GM19468 (cell line): ENCODE measurements around the gene SELENOF.

Source experiments
- ATAC-seq: cut with Tn5 transposase; IDR thresholded peaks from one replicate; pipeline ENCODE4 v1.9.1; 2021; ENCODE audit warnings: mild to moderate bottlenecking, moderate library complexity, moderate number of reproducible peaks; ENCODE audit not compliant: unreplicated experiment; ENCODE audit errors: extremely low read depth

The SELENOF gene

DNA sequence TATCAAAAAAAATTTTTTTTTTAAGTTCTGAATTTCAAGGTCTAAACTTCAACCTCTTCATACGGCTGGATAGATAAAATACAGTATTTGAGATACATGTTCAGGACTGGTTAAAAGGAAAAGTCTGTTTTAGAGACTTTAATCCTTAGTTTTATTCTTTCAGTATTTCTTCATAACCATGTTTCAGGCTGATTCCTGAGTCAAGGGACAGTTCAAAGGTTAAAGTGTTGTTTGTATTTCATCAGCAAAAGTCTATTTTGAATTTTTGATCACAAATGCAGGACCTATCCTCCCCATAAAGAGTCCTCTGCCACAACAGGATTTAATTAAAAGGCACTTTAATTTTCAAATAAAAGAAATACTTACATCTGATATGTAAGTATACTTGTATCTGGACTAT is 53.5 kb downstream of the SELENOF start:
- no peak for ATAC-seq

DNA sequence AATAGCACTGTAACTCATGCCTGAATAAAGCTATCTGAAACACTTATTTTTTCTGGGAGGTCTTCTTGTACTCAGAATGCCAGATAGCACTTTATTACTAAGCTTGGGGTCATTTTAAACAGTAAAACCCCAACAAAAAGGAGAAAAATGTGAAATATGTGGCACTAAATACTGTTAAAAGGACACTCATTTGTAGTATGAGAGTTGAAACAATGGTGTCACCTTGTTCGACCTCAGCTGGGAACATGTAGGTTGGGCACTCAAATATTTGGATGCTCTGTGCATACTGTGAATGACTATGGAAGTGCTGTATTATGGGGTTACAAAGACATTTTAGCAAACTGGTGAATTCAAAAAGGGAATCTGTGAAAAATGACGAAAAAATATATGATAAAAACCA is 53.9 kb downstream of the SELENOF start:
- ATAC-seq = no peak

DNA sequence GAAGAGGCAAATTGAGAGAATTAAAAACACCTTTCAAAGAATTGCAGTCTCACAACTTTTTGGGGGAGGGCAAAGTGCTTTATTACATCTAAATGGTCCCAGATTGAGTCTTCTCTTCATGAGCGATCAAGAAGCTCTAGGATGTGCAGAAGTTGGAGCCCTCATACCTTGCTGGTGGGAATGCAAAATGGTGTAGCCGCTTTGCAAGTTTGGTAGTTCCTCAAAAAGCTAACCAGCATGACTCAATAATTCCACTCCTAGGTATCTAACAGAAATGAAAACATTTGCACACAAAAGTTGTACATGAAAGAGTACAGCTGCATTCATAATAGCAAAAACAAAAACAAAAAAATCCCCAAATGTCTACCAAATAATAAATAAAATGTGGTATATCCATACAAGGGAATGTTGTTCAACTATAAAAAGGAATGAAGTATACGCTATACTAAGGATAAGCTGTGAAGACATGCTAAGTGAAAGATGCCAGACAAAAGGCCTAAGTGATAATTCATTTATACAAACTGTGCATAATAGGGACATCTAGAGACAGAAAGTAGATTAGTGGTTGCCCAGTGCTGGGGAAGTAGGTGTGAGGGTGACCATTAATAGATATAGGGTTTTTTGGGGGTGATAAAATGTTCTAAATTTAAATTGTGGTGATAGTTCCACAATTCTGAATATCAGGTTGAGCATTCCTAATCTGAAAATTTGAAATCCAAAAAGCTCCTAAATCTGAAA is 55.2 kb downstream of the SELENOF start:
- ATAC-seq = no peak

DNA sequence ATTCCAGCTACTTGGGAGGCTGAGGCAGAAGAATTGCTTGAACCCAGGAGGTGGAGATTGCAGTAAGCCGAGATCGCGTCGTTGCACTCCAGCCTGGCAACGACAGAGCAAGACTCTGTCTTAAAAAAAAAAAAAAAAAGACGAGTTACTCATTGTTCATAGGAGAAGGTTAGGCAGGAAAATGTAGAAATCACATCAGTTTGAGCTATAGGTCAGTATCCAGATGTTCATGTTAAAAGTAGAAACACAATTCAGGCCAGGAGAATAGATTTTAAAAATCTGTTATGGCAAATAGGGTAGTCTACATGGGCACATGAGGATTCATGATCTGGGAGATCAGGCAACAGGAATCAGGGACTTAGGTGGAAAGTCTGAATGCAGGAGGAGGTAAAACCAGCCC is 57.7 kb downstream of the SELENOF start:
- no peak for ATAC-seq

DNA sequence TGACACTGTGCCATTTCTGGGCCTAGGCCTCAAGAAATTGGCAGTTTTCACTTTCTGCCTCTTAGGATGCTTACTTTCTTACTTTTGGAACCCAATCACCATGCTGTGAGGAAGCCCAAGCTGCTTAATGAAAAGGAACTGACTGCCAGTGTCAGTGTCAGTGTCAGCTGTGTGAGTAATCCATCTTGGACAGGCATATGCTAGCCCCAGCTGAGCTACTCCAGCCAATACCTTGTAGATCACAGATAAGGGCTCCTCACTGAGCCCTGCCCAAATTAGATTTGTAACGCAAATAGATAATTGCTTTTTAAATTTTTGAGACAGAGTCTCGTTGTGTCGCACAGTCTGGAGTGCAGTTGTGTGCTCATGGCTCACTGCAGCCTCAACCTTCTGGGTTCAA is 59.6 kb downstream of the SELENOF start:
- no peak for ATAC-seq

DNA sequence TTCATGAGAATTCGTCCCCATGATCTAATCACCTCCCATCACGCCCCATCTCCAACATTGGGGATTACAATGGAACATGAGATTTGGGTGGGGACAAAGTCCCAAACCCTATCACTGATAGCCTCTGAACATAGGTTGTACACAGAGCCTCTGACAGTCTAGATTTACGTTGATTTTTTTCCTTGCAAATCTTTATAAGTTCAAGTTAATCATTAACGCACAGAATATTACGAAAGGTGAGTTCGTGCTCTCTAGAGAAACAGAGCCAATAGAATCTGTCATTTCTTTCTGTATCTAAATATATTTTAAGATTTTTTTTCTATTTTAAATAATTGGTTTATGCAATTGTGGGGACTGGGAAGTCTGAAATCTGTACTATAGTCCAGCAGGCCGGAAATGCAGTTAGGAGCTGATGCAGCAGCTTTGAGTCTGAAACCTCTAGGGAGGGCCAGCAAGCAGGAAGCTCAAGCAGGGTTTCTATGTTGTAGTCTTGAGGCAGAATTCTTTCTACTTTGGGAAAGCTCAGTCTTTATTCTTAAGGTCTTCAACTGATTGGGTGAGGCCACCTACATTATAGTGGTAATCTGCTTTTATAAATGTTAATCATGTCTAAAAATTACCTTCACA is 61.0 kb downstream of the SELENOF start:
- ATAC-seq = no peak

DNA sequence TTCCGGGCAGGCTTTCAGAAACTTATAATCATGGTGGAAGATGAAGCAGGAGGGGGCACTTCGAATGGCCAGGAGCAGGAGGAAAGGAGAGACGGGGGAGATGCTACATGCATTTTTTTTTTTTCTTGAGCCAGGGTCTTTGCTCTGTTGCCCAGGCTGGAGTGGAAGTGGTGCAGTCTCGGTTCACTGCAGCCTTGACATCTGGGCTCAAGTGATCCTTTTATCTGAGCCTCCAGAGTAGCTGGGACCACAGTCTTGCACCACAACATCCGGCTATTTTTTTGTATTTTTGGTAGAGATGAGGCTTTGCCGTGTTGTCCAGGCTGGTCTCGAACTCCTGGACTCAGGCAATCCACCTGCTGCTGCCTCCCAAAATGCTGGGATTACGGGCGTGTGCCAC is 61.6 kb downstream of the SELENOF start:
- no peak for ATAC-seq

DNA sequence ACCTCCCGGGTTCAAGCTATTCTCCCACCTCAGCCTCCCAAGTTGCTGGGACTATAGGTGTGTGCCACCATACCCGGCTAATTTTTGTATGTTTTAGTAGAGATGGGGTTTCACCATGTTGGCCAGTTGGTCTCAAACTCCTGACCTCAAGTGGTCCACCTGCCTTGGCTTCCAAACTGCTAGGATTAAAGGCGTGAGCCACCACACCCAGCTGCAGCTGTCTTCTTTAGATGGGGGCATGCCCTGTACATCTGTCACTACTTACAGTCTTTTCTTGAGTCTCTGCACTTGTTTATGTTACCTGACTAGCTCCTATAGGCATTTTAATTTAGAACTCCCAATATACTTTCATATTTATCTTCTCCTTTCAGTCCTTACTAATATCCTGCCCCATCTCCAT is 64.2 kb downstream of the SELENOF start:
- no peak for ATAC-seq

DNA sequence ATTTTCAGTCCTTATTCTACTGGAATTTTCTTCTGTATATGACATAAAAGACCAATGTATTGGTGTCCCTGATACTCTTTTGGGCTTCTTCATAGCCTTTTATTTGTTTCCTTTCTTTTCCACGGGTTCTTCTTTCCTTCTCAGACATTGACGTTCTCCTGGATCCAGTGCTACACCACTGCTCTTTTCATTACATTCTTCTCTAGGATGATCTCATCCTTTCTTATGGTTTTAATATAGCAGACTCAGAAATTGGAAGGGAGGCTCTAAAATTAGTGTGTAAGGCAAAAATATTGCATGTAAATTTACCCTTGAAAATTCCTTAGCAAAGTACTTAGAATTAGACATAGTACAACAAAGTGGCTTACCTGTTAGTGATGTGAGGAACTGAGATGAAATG is 65.3 kb downstream of the SELENOF start:
- no peak for ATAC-seq

DNA sequence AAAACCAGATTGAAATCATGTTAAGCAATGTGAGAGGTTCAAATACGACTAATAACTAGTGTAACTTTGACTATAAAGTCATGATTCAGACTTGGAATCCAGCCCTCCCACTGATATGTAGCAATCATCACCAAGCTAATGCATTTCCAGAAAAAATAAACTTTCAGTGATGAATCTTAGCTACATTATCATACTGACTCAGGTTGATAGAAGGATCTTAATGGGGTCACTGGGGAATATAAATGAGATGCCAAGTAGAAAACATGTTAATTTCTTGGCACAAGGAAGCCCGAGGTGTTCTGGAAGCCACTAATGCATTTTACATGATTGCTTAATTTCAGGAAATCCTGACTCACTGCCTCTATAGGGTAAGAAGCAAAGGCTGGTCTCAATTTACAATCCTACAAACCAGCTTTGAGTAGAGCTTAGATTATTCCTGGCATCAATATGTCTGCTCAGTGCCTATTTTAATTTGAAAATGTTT is 67.7 kb downstream of the SELENOF start:
- ATAC-seq = no peak

DNA sequence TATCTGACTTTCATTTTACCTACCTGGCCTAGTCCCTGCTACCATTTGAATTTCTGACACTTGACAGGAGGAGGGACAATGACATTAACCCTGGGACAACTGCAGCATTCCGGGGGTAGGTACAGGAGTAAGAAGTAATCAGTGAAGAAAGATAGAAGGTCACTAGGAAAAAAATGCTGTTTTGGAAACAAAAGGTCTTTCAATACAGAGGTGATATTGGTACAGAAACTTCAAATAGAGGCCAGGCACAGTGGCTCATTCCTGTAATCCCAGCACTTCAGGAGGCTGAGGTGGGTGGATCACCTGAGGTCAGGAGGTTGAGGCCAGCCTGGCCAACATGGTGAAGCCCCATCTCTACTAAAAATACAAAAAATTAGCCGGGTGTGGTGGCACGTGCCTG is 68.4 kb downstream of the SELENOF start:
- ATAC-seq = no peak

DNA sequence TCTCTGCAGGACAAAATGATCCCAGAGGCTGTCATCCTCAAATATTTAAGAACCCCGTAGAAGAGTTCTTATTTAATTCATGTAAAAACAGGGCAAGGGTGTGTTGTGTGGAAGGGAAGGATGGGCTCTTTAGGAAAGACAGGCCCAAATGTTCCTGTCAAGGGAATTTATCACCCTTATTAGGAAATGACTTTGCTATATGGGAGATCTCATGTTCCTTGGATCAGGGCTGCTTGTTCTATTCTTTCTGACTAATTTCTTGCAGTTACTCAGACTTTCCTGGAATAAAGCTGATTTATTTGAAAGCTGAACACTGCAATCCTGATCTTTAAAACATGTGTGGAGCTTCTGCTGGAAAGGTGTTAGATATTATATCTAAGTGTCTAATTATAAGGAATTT is 72.8 kb downstream of the SELENOF start:
- no peak for ATAC-seq

DNA sequence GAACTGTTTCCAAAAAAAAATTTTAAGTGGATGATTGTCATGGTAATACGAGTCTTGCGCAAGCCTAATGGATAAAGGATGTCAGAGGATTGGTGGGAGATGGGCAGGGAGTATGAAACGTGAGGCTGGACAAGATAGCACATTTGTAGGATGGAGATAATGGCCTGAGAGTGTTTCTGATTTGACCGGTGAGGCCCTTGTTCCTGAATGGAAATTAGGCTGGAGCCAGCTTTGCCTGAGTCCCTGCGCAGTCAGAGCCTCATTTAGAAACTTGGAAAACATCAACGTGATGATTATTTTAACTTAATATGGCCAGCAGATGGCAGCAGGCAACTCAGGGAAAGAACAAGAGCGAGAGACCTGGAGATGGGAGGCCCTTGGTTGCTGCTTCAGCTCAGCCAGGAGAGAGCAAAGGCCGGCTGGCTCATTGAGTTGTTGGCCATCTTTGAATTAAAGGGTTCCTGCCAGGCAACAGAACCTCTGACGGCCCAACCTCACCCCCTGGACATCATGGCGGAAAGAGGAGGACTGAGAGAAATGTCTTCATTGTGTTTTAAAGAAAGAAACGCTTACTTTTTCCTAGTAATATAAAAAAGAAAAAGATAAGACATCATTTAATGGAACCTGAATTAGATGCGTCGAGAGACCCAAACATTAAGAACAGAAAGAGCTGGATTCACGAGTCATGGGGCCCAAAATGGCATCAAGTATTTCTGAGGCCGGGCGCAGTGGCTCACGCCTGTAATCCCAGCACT is 80.3 kb downstream of the SELENOF start:
- ATAC-seq = peak; percentile 60

DNA sequence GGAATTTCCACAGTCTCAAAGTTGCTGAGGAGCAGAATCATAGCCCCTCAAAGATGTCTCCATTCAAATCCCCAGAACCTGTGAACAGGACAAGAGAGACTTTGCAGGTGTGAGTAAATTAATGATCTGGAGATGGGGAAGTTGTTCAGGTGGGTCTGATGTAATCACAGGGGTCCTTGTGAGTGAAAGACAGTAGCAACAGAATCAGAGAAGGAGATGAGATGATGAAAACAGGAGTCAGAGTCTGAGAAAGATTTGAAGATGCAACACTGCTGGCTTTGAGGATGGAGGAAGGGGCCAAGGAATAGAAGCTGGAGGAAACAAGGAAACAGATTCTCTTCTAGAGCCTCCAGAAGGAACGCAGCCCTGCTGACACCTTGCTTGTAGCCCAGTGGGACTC is 81.5 kb downstream of the SELENOF start:
- ATAC-seq = no peak

DNA sequence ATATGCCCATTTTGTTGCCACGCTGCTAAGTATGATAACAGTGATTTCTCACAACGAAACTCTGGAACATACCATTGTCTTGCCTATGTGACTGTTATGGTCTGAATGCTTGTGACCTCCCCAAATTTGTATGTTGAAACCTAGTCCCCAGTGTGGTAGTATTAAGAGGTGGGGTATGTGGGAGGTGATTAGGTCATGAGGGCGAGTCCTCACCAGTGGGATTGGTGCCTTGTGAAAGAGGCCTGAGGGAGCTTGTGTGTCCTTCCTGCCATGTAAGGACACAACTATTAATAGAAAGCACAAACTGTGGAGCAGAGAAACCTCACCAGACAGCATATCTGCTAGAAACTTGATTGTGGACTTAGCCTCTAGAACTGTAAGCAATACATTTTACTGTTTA is 84.6 kb downstream of the SELENOF start:
- ATAC-seq = no peak

DNA sequence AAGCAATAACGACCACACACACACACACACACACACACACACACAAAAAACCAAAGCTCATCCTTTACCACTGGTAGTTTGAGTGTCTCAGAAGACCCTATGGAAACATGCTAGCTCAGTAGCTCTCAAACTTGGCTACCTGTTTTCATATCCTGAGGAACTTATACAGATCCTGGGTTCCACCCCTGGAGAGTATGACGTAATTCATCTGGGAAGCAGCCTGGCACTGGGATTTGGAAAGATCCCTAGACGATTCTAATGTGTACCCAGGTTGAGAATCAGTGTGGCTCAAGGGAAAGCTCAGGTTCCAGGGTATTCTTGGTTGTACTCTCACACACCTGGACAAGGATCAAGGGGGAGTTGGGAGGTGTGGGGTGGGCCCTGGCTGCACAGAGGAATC is 85.9 kb downstream of the SELENOF start:
- no peak for ATAC-seq

DNA sequence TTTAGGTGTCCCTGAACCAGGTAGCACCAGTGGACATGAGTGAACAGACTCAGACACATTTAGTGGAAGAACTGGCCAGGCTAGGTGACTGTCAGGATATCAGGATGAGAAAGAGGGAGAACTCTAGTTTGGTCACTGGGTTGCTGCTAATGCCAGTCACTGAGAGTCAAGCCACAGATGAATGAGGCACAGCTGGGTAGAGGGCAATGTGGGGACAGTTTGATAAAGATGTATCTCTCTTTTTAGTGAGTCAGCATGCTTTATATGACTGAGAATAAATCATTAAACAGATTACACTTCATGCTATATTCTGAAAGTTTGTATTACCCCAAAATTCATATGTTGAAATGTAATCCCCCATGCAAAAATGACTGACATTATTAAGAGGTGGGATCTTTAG is 87.1 kb downstream of the SELENOF start:
- no peak for ATAC-seq

DNA sequence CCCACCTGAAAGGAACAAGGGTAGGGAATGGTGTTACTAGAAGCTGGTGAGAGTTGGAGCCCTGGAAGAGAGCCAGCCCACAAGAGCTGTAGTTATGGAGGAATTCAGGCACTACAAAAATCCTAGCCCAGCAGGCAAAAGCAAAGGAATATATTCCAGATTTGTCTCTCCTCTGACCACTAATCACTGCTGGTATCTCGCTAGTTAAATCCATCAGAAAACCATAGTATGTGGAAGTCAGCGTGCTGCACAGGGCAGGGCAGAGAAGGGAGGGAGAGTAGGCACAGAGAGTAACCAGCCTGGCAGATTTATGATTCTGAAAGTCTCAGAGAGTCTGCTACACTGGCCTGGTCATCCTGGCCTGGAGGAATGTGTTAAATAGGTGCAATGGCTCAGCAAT is 88.6 kb downstream of the SELENOF start:
- no peak for ATAC-seq

DNA sequence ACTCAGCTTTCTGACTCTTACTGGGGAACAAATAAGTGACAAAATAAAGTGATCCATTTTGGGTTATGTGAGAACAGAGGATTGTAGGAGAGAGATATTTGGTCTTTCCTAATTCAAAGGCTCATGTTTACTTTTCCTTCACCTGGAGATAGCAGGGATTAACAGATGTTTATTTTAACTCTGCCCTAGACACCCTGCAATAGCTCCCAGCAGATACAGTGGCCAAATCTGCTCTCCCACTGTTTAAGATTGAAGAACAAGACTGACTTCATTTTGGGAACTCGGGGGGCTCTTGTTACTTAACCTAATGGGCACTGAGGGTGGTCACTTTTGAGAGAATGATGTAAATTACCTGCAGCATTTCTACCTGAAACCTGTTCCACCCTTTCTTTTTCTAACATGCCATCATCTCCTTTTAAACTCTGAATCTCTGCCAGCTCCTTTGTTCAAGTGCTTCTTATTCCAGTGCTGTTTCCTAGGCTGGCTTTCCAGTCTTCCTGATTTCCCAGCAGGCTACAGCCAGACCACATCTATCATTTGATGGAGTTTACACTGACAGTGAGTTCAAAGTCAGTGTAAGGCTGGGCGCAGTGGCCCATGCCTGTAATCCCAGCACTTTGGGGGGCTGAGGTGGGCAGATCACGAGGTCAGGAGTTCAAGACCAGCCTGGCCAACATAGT is 90.0 kb downstream of the SELENOF start:
- no peak for ATAC-seq

DNA sequence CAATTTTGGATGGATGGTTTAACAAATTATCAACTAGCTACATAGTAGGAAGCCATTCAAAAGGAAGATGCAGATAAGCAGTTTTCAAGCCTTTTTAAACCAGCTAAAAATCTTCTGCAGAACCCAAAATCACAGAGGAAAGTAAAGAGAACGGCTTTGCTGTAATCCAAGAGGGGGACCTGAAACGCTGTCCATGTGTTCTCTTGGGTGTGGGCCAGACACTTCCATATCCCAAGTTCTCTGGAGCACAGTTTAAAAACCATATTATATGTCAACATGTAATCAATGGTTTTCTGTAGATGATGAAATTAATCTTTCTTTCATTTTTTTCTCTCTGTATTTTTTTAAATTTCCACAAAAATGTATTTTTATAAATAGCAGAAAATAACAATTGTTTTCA is 90.5 kb downstream of the SELENOF start:
- ATAC-seq = no peak

DNA sequence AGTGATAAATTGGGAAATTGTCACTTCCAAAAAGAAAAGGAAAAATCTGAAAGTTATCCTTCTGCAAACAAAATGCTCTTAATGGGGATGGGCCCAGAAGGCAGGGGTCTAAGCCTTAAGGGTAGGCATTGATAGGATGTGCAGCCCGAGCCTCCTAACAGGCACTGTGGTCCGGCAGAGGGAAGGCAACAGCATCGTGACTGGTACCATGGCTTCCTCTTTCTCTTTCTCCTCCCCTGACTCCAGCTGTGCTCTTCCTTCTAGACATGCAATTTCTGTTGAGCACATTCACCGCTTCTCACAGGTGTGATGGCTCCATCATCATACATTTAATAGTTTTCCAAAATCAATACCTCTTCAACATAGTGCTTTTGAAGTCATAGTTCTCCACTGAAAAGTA is 91.5 kb downstream of the SELENOF start:
- no peak for ATAC-seq
